ENCODE results near the gene H3-3A.

H3-3A gene

GRCh38 chr1:226033582-226033981 is 28.9 kb upstream of the H3-3A start:
- no peak overlapping the region for H3K4me3 ChIP-seq (replicated peaks; ENCODE audit: insufficient read depth, low read length)
- TF ChIP-seq CTCF (IDR thresholded peaks at IDR 0.05; ENCODE audit: insufficient read depth, low read length) = no peak
- TF ChIP-seq SPI1 (IDR thresholded peaks at IDR 0.05; ENCODE audit: borderline replicate concordance, low read depth) = peak; percentile 76; the same call in 1 of the 2 replicates
- TF ChIP-seq POLR2AphosphoS5 (IDR thresholded peaks at IDR 0.05; ENCODE audit: low read depth) = peak; percentile 33; the same call in 1 of the 2 replicates
- H3K27me3 ChIP-seq (ENCODE audit: insufficient read depth, poor library complexity, severe bottlenecking) = no peaks in the 10 kb centered on the region
- peak; percentile 66 to 76 for DNase-seq (ENCODE audit: low read depth in 1 of 2, low spot score in 1 of 2)
- H3K27ac ChIP-seq (replicated peaks) = peak overlapping the region; percentile 85

GRCh38 chr1:226033991-226034390 is 28.5 kb upstream of the H3-3A start:
- DNase-seq (ENCODE audit: low read depth in 1 of 2, low spot score in 1 of 2) = no peak
- Histone ChIP-seq H3K27ac (replicated peaks) (peak overlapping the region; percentile 85), H3K27me3 (ENCODE audit: insufficient read depth, poor library complexity, severe bottlenecking) (no peaks in the 10 kb centered on the region), H3K4me3 (replicated peaks; ENCODE audit: insufficient read depth, low read length) (no peak overlapping the region)
- TF ChIP-seq SPI1 (IDR thresholded peaks at IDR 0.05; ENCODE audit: borderline replicate concordance, low read depth) (no peak), POLR2AphosphoS5 (IDR thresholded peaks at IDR 0.05; ENCODE audit: low read depth) (no peak), CTCF (IDR thresholded peaks at IDR 0.05; ENCODE audit: insufficient read depth, low read length) (no peak), GABPA (IDR thresholded peaks at IDR 0.05; ENCODE audit: low read depth) (no peak)
- TF ChIP-seq, protein P1, sequence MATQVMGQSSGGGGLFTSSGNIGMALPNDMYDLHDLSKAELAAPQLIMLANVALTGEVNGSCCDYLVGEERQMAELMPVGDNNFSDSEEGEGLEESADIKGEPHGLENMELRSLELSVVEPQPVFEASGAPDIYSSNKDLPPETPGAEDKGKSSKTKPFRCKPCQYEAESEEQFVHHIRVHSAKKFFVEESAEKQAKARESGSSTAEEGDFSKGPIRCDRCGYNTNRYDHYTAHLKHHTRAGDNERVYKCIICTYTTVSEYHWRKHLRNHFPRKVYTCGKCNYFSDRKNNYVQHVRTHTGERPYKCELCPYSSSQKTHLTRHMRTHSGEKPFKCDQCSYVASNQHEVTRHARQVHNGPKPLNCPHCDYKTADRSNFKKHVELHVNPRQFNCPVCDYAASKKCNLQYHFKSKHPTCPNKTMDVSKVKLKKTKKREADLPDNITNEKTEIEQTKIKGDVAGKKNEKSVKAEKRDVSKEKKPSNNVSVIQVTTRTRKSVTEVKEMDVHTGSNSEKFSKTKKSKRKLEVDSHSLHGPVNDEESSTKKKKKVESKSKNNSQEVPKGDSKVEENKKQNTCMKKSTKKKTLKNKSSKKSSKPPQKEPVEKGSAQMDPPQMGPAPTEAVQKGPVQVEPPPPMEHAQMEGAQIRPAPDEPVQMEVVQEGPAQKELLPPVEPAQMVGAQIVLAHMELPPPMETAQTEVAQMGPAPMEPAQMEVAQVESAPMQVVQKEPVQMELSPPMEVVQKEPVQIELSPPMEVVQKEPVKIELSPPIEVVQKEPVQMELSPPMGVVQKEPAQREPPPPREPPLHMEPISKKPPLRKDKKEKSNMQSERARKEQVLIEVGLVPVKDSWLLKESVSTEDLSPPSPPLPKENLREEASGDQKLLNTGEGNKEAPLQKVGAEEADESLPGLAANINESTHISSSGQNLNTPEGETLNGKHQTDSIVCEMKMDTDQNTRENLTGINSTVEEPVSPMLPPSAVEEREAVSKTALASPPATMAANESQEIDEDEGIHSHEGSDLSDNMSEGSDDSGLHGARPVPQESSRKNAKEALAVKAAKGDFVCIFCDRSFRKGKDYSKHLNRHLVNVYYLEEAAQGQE (IDR thresholded peaks at IDR 0.05; ENCODE audit: insufficient replicate concordance, low read depth) = no peak

DNA sequence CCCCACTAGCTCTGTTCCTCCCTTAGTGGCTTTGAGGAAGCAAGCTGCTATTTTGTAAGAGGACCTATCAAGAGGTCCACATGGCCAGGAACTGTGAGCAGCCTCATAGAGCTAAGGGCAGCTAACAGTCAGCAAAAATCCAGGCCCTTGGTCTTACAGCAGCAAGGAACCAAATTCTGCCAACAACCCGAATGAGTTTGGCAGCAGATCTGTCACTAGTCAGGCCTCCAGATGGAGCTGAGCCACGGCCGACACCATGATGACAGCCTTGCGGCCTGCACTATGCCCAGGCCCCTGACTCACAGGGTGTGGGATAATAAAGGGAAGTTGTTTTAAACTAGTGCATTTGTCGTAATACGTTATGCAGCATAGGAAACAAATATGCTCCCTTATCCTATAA is 28.0 kb upstream of the H3-3A start:
- Histone ChIP-seq H3K27me3 (ENCODE audit: insufficient read depth, poor library complexity, severe bottlenecking) (no peaks in the 10 kb centered on the region), H3K4me3 (replicated peaks; ENCODE audit: insufficient read depth, low read length) (no peak overlapping the region), H3K27ac (replicated peaks) (peak overlapping the region; percentile 85)
- peak; percentile 82 to 94 for DNase-seq (ENCODE audit: low read depth in 1 of 2, low spot score in 1 of 2)
- TF ChIP-seq, protein P1 (IDR thresholded peaks at IDR 0.05; ENCODE audit: insufficient replicate concordance, low read depth) = peak; percentile 36
- no peak for TF ChIP-seq GABPA (IDR thresholded peaks at IDR 0.05; ENCODE audit: low read depth)
- no peak for TF ChIP-seq CTCF (IDR thresholded peaks at IDR 0.05; ENCODE audit: insufficient read depth, low read length)
- peak; percentile 87 for TF ChIP-seq POLR2AphosphoS5 (IDR thresholded peaks at IDR 0.05; ENCODE audit: low read depth)
- peak; percentile 25; the same call in 1 of the 2 replicates for TF ChIP-seq SPI1 (IDR thresholded peaks at IDR 0.05; ENCODE audit: borderline replicate concordance, low read depth)

DNA sequence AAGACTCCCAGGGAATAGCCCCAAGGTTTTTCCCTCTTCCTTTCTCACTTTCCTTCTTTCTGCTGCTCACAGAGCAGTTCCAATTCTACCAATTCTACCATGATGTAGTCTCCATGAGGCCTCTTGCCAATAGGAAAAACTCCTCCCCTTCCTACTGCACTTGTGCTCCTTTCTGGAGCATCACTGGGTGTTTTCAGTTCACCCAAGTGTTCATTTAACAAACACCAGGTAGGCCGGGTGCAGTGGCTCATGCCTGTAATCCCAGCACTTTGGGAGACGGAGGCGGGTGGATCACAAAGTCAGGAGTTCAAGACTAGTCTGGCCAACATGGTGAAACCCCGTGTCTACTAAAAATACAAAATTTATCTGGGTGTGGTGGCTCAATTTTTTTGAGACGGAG is 26.6 kb upstream of the H3-3A start:
- H3K27ac ChIP-seq (replicated peaks) = peak overlapping the region; percentile 85
- no peak for DNase-seq (ENCODE audit: low read depth in 1 of 2, low spot score in 1 of 2)
- TF ChIP-seq POLR2AphosphoS5 (IDR thresholded peaks at IDR 0.05; ENCODE audit: low read depth) (no peak), SPI1 (IDR thresholded peaks at IDR 0.05; ENCODE audit: borderline replicate concordance, low read depth) (no peak), GABPA (IDR thresholded peaks at IDR 0.05; ENCODE audit: low read depth) (no peak), CTCF (IDR thresholded peaks at IDR 0.05; ENCODE audit: insufficient read depth, low read length) (no peak)
- TF ChIP-seq, protein P1 (IDR thresholded peaks at IDR 0.05; ENCODE audit: insufficient replicate concordance, low read depth) = no peak
- H3K4me3 ChIP-seq (replicated peaks; ENCODE audit: insufficient read depth, low read length) = no peak overlapping the region
- no peaks in the 10 kb centered on the region for H3K27me3 ChIP-seq (ENCODE audit: insufficient read depth, poor library complexity, severe bottlenecking)

Measured in HL-60 (cell line).